ENCODE measurements around the gene SMO.

The SMO gene

GRCh38 chr7:129157651-129158050 lies 30.8 kb upstream of the SMO start:
- Histone ChIP-seq H3K4me3 (IDR thresholded peaks at IDR 0.05; ENCODE audit: insufficient read depth, low read depth, low read length) (no peak overlapping the region), H3K79me2 (ENCODE audit: insufficient read depth, low read depth) (no peaks in the 10 kb centered on the region), H3K9ac (no peak overlapping the region), H3K4me1 (ENCODE audit: low read depth, poor library complexity, severe bottlenecking) (peaks cover 6% of the 10 kb centered on the region), H3K4me2 (no peak overlapping the region), H2AFZ (ENCODE audit: low read depth) (no peak overlapping the region), H3K36me3 (ENCODE audit: insufficient read depth) (no peaks in the 10 kb centered on the region), H3K27me3 (ENCODE audit: insufficient read depth, low read depth) (no peaks in the 10 kb centered on the region), H3K27ac (no peak overlapping the region), H4K20me1 (ENCODE audit: insufficient read depth) (no peaks in the 10 kb centered on the region)
- TF ChIP-seq, protein P1, sequence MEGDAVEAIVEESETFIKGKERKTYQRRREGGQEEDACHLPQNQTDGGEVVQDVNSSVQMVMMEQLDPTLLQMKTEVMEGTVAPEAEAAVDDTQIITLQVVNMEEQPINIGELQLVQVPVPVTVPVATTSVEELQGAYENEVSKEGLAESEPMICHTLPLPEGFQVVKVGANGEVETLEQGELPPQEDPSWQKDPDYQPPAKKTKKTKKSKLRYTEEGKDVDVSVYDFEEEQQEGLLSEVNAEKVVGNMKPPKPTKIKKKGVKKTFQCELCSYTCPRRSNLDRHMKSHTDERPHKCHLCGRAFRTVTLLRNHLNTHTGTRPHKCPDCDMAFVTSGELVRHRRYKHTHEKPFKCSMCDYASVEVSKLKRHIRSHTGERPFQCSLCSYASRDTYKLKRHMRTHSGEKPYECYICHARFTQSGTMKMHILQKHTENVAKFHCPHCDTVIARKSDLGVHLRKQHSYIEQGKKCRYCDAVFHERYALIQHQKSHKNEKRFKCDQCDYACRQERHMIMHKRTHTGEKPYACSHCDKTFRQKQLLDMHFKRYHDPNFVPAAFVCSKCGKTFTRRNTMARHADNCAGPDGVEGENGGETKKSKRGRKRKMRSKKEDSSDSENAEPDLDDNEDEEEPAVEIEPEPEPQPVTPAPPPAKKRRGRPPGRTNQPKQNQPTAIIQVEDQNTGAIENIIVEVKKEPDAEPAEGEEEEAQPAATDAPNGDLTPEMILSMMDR (conservative IDR thresholded peaks at IDR 0.05; ENCODE audit: low read depth, low read length) = no peak

- no peaks in the 10 kb centered on the region for H4K20me1 ChIP-seq (ENCODE audit: insufficient read depth)
- H3K4me1 ChIP-seq (ENCODE audit: low read depth, poor library complexity, severe bottlenecking) = peaks cover 10% of the 10 kb centered on the region
- no peak overlapping the region for H3K4me2 ChIP-seq
- no peak overlapping the region for H3K4me3 ChIP-seq (IDR thresholded peaks at IDR 0.05; ENCODE audit: insufficient read depth, low read depth, low read length)
- no peaks in the 10 kb centered on the region for H3K36me3 ChIP-seq (ENCODE audit: insufficient read depth)
- no peak overlapping the region for H3K9ac ChIP-seq
- no peak overlapping the region for H2AFZ ChIP-seq (ENCODE audit: low read depth)
- no peaks in the 10 kb centered on the region for H3K79me2 ChIP-seq (ENCODE audit: insufficient read depth, low read depth)
- H3K27me3 ChIP-seq (ENCODE audit: insufficient read depth, low read depth) = no peaks in the 10 kb centered on the region
- TF ChIP-seq, protein P1 (conservative IDR thresholded peaks at IDR 0.05; ENCODE audit: low read depth, low read length) = no peak
- H3K27ac ChIP-seq = no peak overlapping the region
Observed at GRCh38 chr7:129159539-129159938, 28.9 kb upstream of the SMO start.

- Histone ChIP-seq H3K27ac (no peak overlapping the region), H3K79me2 (ENCODE audit: insufficient read depth, low read depth) (no peaks in the 10 kb centered on the region), H3K4me3 (IDR thresholded peaks at IDR 0.05; ENCODE audit: insufficient read depth, low read depth, low read length) (no peak overlapping the region), H3K36me3 (ENCODE audit: insufficient read depth) (no peaks in the 10 kb centered on the region), H3K9ac (no peak overlapping the region), H3K4me2 (no peak overlapping the region), H4K20me1 (ENCODE audit: insufficient read depth) (no peaks in the 10 kb centered on the region), H3K4me1 (ENCODE audit: low read depth, poor library complexity, severe bottlenecking) (peaks cover 10% of the 10 kb centered on the region), H2AFZ (ENCODE audit: low read depth) (no peak overlapping the region), H3K27me3 (ENCODE audit: insufficient read depth, low read depth) (no peaks in the 10 kb centered on the region)
- TF ChIP-seq, protein P1 (conservative IDR thresholded peaks at IDR 0.05; ENCODE audit: low read depth, low read length) = no peak
Observed at GRCh38 chr7:129160161-129160905, 28.1 kb upstream of the SMO start.

GRCh38 chr7:129161524-129162225 lies 26.8 kb upstream of the SMO start:
- Histone ChIP-seq H3K4me2 (no peak overlapping the region), H3K4me1 (ENCODE audit: low read depth, poor library complexity, severe bottlenecking) (peaks cover 10% of the 10 kb centered on the region), H3K9ac (no peak overlapping the region), H3K27ac (no peak overlapping the region), H3K27me3 (ENCODE audit: insufficient read depth, low read depth) (no peaks in the 10 kb centered on the region), H3K4me3 (IDR thresholded peaks at IDR 0.05; ENCODE audit: insufficient read depth, low read depth, low read length) (no peak overlapping the region), H2AFZ (ENCODE audit: low read depth) (no peak overlapping the region), H3K79me2 (ENCODE audit: insufficient read depth, low read depth) (no peaks in the 10 kb centered on the region), H4K20me1 (ENCODE audit: insufficient read depth) (no peaks in the 10 kb centered on the region), H3K36me3 (ENCODE audit: insufficient read depth) (no peaks in the 10 kb centered on the region)
- TF ChIP-seq, protein P1 (conservative IDR thresholded peaks at IDR 0.05; ENCODE audit: low read depth, low read length) = no peak

Measured in KMS-11 (cell line).